ENCODE data around the gene EML6. TPM values are rescaled to one million over a fixed set of nuclear protein-coding genes. Genes with fewer than 3 reads are reported as not detected.
"Not testable (repeated sequence)": the region's sequence is repeated elsewhere in the genome, so short reads cannot be mapped to it uniquely, and the experiment has no call there.

Gene EML6
- polyA plus RNA-seq, 4 donors, result 0.54 to 6.3 (median 1.1) TPM

DNA sequence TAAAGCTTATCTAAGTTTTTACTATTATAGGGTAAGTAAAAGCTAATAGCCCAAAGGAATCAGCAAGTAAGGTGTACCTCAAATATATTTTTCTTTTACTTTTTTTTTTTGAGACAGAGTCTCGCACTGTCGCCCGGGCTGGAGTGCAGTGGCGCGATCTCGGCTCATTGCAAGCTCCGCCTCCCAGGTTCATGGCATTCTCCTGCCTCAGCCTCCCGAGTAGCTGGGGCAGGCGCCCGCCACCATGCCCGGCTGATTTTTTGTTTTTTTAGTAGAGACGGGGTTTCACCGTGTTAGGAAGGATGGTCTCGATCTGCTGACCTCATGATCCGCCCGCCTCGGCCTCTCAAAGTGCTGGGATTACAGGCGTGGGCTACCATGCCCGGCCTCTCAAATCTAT lies 267.2 kb downstream of the EML6 start:
- FAIRE-seq; H3K9me3 ChIP-seq (ENCODE audit: control insufficient read depth in 2 of 2, insufficient read depth in 1 of 2, low read depth in 1 of 2, low read length in 1 of 2); H3K4me1 ChIP-seq (ENCODE audit: control insufficient read depth in 3 of 3, insufficient read depth in 2 of 3, low read depth in 1 of 3, low read length in 2 of 3); H3K4me3 ChIP-seq (ENCODE audit: low read depth in 1 of 3, low read length in 3 of 3); H3K27me3 ChIP-seq (ENCODE audit: control insufficient read depth in 3 of 3, insufficient read depth in 3 of 3, low read length in 3 of 3); H3K36me3 ChIP-seq (ENCODE audit: control insufficient read depth in 3 of 3, insufficient read depth in 2 of 3, low read depth in 1 of 3, low read length in 3 of 3); H3K27ac ChIP-seq (ENCODE audit: low read depth in 1 of 3, low read length in 2 of 3); DNase-seq: not testable (repeated sequence)
- 96 to 99% (median 97%) methylated on average over 19 of the region's 19 CpGs for WGBS, 3 donors

DNA sequence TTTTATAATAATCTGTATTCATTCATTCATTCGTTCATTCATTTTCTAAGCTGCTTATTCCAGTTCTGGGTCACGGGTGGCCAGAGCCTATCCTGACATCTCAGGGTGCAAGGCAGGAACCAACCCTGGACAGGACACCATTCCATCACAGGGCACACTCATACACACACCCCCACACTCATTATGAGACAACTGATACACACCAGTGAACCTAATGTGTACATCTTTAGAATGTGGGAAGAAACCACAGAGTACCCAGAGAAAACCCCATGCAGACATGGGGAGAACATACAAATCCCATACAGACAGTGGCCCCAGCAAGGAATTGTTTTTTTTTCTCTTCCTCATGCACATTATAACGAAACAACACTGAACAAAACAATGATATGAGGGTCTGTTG lies 272.1 kb downstream of the EML6 start:
- DNase-seq (no peak), FAIRE-seq (no peak)
- no peak overlapping the region for H3K4me3 ChIP-seq (ENCODE audit: low read depth in 1 of 3, low read length in 3 of 3)
- no peaks in the 10 kb centered on the region for H3K27me3 ChIP-seq (ENCODE audit: control insufficient read depth in 3 of 3, insufficient read depth in 3 of 3, low read length in 3 of 3)
- H3K4me1 ChIP-seq (ENCODE audit: control insufficient read depth in 3 of 3, insufficient read depth in 2 of 3, low read depth in 1 of 3, low read length in 2 of 3), result peaks cover 0 to 6% (median 0%) of the 10 kb centered on the region in 3 donors
- WGBS, 3 donors, result 90 to 94% (median 92%) methylated on average over 3 of the region's 3 CpGs
- H3K27ac ChIP-seq (ENCODE audit: low read depth in 1 of 3, low read length in 2 of 3), result no peak overlapping the region
- no peaks in the 10 kb centered on the region for H3K9me3 ChIP-seq (ENCODE audit: control insufficient read depth in 2 of 2, insufficient read depth in 1 of 2, low read depth in 1 of 2, low read length in 1 of 2)
- peaks cover 0 to 4% (median 0%) of the 10 kb centered on the region in 3 donors for H3K36me3 ChIP-seq (ENCODE audit: control insufficient read depth in 3 of 3, insufficient read depth in 2 of 3, low read depth in 1 of 3, low read length in 3 of 3)

DNA sequence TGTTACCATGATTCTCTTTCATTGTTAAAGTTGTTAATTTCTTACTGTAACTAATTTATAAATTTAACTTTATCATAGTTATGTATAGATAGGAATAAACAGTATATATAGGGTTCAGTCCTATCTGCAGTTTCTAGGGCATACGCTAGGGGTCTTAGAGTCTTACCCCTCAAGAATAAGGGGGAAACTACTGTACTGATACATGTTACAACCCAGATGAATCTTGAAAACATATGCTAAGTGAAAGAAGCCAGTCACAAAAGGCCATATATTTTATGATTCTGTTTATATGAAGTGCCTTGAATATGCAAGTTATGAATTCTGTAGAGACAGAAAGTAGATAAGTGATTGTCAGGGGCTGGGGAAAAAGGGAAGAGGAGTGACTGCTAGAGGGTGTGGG lies 274.4 kb downstream of the EML6 start:
- Histone ChIP-seq H3K4me3 (ENCODE audit: low read depth in 1 of 3, low read length in 3 of 3) (no peak overlapping the region), H3K9me3 (ENCODE audit: control insufficient read depth in 2 of 2, insufficient read depth in 1 of 2, low read depth in 1 of 2, low read length in 1 of 2) (no peaks in the 10 kb centered on the region), H3K27ac (ENCODE audit: low read depth in 1 of 3, low read length in 2 of 3) (no peak overlapping the region), H3K36me3 (ENCODE audit: control insufficient read depth in 3 of 3, insufficient read depth in 2 of 3, low read depth in 1 of 3, low read length in 3 of 3) (peaks cover 0 to 4% (median 0%) of the 10 kb centered on the region in 3 donors), H3K27me3 (ENCODE audit: control insufficient read depth in 3 of 3, insufficient read depth in 3 of 3, low read length in 3 of 3) (no peaks in the 10 kb centered on the region), H3K4me1 (ENCODE audit: control insufficient read depth in 3 of 3, insufficient read depth in 2 of 3, low read depth in 1 of 3, low read length in 2 of 3) (peaks cover 0 to 6% (median 0%) of the 10 kb centered on the region in 3 donors)
- 90 to 100% (median 96%) methylated on average over 1 of the region's 1 CpG for WGBS, 3 donors
- FAIRE-seq (no peak), DNase-seq (no peak)

DNA sequence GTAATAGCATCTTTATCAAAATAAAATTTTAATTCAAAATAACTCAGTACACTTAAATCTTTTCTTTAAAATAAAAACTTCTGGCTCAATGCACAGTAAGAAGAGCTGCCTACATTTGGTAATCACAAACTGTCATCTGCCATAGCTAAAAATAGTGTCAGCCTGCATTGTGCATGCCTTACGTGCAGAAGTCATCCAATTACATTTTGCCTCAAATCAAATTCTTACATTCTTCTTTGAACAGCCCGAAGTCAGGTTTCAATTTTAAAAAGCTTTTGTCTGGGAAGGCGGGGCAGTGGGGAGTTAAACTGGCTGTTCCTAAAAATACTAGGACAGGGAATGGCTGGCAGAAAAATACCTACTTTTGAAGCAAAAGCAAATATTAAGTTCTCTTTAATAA lies 275.7 kb downstream of the EML6 start:
- peaks cover 0 to 7% (median 7%) of the 10 kb centered on the region in 3 donors for H3K4me1 ChIP-seq (ENCODE audit: control insufficient read depth in 3 of 3, insufficient read depth in 2 of 3, low read depth in 1 of 3, low read length in 2 of 3)
- WGBS, 3 donors, result 29 to 40% (median 40%) methylated on average over 3 of the region's 3 CpGs
- no peak for FAIRE-seq

DNA sequence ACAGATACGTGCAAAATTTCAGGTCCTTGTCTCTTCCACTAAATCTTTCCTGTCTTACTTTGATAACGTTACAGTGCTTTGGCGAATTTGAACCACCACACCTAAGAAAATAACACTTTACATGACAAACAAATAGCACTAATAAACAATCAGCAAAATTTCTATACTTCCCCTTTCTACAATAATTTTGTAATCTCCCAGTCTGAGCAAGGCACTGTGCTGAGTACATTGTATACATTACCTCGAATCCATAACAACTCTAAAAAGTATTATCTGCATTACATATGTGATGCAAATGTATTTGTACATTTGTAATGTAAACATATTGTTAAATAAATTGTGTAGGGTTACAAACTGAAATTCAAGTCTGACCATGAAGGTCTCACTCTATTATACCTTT lies 276.9 kb downstream of the EML6 start:
- no peaks in the 10 kb centered on the region for H3K9me3 ChIP-seq (ENCODE audit: control insufficient read depth in 2 of 2, insufficient read depth in 1 of 2, low read depth in 1 of 2, low read length in 1 of 2)
- FAIRE-seq, result no peak
- no peak overlapping the region for H3K27ac ChIP-seq (ENCODE audit: low read depth in 1 of 3, low read length in 2 of 3)
- H3K36me3 ChIP-seq (ENCODE audit: control insufficient read depth in 3 of 3, insufficient read depth in 2 of 3, low read depth in 1 of 3, low read length in 3 of 3), result peaks cover 0 to 4% (median 0%) of the 10 kb centered on the region in 3 donors
- WGBS, 3 donors, result 71 to 76% (median 73%) methylated on average over 4 of the region's 4 CpGs
- DNase-seq, result no peak
- H3K4me3 ChIP-seq (ENCODE audit: low read depth in 1 of 3, low read length in 3 of 3), result no peak overlapping the region
- H3K4me1 ChIP-seq (ENCODE audit: control insufficient read depth in 3 of 3, insufficient read depth in 2 of 3, low read depth in 1 of 3, low read length in 2 of 3), result peaks cover 2 to 13% (median 7%) of the 10 kb centered on the region in 3 donors
- no peaks in the 10 kb centered on the region for H3K27me3 ChIP-seq (ENCODE audit: control insufficient read depth in 3 of 3, insufficient read depth in 3 of 3, low read length in 3 of 3)

More for the DNA sequence above, 275.7 kb downstream of the EML6 start:
- no peak overlapping the region for H3K27ac ChIP-seq (ENCODE audit: low read depth in 1 of 3, low read length in 2 of 3)
- H3K27me3 ChIP-seq (ENCODE audit: control insufficient read depth in 3 of 3, insufficient read depth in 3 of 3, low read length in 3 of 3), result no peaks in the 10 kb centered on the region
- no peak overlapping the region for H3K4me3 ChIP-seq (ENCODE audit: low read depth in 1 of 3, low read length in 3 of 3)
- H3K36me3 ChIP-seq (ENCODE audit: control insufficient read depth in 3 of 3, insufficient read depth in 2 of 3, low read depth in 1 of 3, low read length in 3 of 3), result peaks cover 0 to 4% (median 0%) of the 10 kb centered on the region in 3 donors
- no peak for DNase-seq
- no peaks in the 10 kb centered on the region for H3K9me3 ChIP-seq (ENCODE audit: control insufficient read depth in 2 of 2, insufficient read depth in 1 of 2, low read depth in 1 of 2, low read length in 1 of 2)

DNA sequence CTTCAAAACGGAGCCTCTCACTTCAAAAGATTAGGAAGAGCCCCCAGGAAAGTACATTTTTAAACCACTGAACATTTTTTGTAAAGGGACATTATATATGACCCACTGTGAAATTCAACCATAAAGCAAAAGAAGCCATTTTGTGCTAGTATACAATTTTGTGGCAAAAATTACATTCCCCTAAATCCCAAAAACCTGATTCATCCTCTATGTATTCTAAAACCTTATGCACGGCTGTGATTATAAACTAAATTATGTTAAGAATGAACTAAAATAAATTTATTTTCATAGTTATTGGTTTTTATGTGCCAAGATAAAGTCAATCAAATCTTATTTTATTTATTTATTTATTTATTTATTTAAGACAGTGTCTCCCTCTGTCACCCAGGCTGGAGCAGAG lies 278.3 kb downstream of the EML6 start:
- 68 to 89% (median 74%) methylated on average over 2 of the region's 2 CpGs for WGBS, 3 donors

DNA sequence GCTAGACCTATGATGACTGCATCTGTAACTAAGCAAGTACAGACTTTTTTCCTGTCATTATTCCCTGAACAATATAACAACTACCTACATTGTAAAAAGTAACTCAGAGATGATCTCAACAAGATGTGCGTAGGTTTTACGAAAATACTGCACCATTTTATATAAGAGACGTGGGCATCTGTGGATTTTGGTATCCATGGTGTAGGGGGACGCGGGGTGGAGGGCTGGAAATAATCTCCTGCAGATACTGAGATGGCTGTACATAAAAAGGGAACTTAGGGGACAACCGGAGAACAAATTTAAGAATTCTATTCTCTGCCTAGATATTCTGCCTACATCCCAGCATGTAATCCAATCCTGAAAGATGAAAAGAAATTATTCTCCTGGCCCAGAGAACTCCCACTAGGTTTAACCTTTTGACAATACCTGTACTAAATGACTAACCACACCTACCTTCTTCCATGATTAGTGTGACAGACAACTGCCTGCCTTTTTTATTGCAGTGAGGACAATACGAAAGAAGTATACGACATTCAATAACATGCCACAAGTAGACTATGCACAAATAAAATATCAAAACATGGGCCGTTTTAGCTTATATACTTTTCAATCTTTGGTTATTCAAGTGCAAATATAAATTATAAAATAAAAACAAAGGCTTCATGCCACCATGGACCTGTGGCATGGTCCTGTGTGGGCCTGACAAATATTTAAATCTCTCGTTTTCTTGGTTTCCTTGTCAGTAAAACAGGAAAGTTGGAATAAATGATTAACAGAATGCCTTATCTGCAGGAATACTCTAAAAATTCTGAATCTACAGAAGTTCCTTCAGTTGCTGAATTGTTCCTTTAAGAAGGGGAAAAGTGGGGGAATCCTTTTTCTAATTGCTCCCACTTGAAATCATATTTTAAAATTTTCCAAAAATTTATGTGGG lies 280.5 kb downstream of the EML6 start:
- Histone ChIP-seq H3K36me3 (ENCODE audit: control insufficient read depth in 3 of 3, insufficient read depth in 2 of 3, low read depth in 1 of 3, low read length in 3 of 3) (no peaks in the 10 kb centered on the region), H3K27ac (ENCODE audit: low read depth in 1 of 3, low read length in 2 of 3) (peak overlapping the region in 1 of 3 donors; percentile 76), H3K9me3 (ENCODE audit: control insufficient read depth in 2 of 2, insufficient read depth in 1 of 2, low read depth in 1 of 2, low read length in 1 of 2) (no peaks in the 10 kb centered on the region), H3K4me1 (ENCODE audit: control insufficient read depth in 3 of 3, insufficient read depth in 2 of 3, low read depth in 1 of 3, low read length in 2 of 3) (peaks cover 2 to 24% (median 11%) of the 10 kb centered on the region in 3 donors), H3K27me3 (ENCODE audit: control insufficient read depth in 3 of 3, insufficient read depth in 3 of 3, low read length in 3 of 3) (no peaks in the 10 kb centered on the region), H3K4me3 (ENCODE audit: low read depth in 1 of 3, low read length in 3 of 3) (no peak overlapping the region)
- DNase-seq (peak; percentile 48 to 65), FAIRE-seq (no peak)
- 68 to 82% (median 72%) methylated on average over 10 of the region's 10 CpGs for WGBS, 3 donors

More for the DNA sequence above, 278.3 kb downstream of the EML6 start:
- H3K9me3 ChIP-seq (ENCODE audit: control insufficient read depth in 2 of 2, insufficient read depth in 1 of 2, low read depth in 1 of 2, low read length in 1 of 2), result no peaks in the 10 kb centered on the region
- FAIRE-seq (no peak), DNase-seq (no peak)
- no peak overlapping the region for H3K4me3 ChIP-seq (ENCODE audit: low read depth in 1 of 3, low read length in 3 of 3)
- no peaks in the 10 kb centered on the region for H3K27me3 ChIP-seq (ENCODE audit: control insufficient read depth in 3 of 3, insufficient read depth in 3 of 3, low read length in 3 of 3)
- H3K4me1 ChIP-seq (ENCODE audit: control insufficient read depth in 3 of 3, insufficient read depth in 2 of 3, low read depth in 1 of 3, low read length in 2 of 3), result peaks cover 2 to 16% (median 8%) of the 10 kb centered on the region in 3 donors
- peaks cover 0 to under 1% (median 0%) of the 10 kb centered on the region in 3 donors for H3K36me3 ChIP-seq (ENCODE audit: control insufficient read depth in 3 of 3, insufficient read depth in 2 of 3, low read depth in 1 of 3, low read length in 3 of 3)
- H3K27ac ChIP-seq (ENCODE audit: low read depth in 1 of 3, low read length in 2 of 3), result no peak overlapping the region

DNA sequence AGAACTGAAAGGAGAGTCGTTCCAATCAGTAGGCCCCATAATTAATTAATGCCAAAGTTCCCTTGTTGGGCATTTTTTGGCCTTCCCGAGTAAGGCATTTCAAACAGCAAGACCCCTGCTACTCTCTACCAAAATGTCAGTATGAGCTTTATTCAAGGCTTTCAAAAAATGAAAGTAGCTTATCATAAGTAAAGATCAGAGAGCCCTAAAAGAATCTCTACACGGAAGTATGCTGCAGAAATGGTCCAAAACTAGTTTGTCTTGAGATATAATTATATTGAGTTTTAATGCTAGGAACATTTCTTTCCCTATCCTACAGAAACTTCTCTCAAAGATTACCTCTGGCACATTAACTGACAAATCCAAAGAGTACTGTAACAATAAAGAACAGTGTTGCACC lies 282.8 kb downstream of the EML6 start:
- Histone ChIP-seq H3K27me3 (ENCODE audit: control insufficient read depth in 3 of 3, insufficient read depth in 3 of 3, low read length in 3 of 3) (no peaks in the 10 kb centered on the region), H3K9me3 (ENCODE audit: control insufficient read depth in 2 of 2, insufficient read depth in 1 of 2, low read depth in 1 of 2, low read length in 1 of 2) (no peaks in the 10 kb centered on the region), H3K36me3 (ENCODE audit: control insufficient read depth in 3 of 3, insufficient read depth in 2 of 3, low read depth in 1 of 3, low read length in 3 of 3) (no peaks in the 10 kb centered on the region), H3K27ac (ENCODE audit: low read depth in 1 of 3, low read length in 2 of 3) (peak overlapping the region in 1 of 3 donors; percentile 16), H3K4me3 (ENCODE audit: low read depth in 1 of 3, low read length in 3 of 3) (no peak overlapping the region), H3K4me1 (ENCODE audit: control insufficient read depth in 3 of 3, insufficient read depth in 2 of 3, low read depth in 1 of 3, low read length in 2 of 3) (peaks cover 2 to 29% (median 17%) of the 10 kb centered on the region in 3 donors)
- FAIRE-seq (no peak), DNase-seq (no peak)
- WGBS, 3 donors, result 30 to 48% (median 47%) methylated on average over 3 of the region's 3 CpGs

All from small intestine (tissue), 7 donors.